Activated naive CD8-positive, alpha-beta T cell treated with anti-CD3 and anti-CD28 coated beads, Interleukin-2, amount 50 U/mL, for 16 hours (primary cell): ENCODE data around the gene OR11G2.
"Not testable (repeated sequence)": the region's sequence is repeated elsewhere in the genome, so short reads cannot be mapped to it uniquely, and the experiment has no call there.

ENCODE experiments used
- DNase-seq: peaks from one replicate; pipeline ENCODE4 v3.0.0-alpha.2; 2020; ENCODE audit warnings: low read depth, low spot score

OR11G2 gene, protein sequence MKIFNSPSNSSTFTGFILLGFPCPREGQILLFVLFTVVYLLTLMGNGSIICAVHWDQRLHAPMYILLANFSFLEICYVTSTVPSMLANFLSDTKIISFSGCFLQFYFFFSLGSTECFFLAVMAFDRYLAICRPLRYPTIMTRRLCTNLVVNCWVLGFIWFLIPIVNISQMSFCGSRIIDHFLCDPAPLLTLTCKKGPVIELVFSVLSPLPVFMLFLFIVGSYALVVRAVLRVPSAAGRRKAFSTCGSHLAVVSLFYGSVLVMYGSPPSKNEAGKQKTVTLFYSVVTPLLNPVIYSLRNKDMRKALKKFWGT

DNA sequence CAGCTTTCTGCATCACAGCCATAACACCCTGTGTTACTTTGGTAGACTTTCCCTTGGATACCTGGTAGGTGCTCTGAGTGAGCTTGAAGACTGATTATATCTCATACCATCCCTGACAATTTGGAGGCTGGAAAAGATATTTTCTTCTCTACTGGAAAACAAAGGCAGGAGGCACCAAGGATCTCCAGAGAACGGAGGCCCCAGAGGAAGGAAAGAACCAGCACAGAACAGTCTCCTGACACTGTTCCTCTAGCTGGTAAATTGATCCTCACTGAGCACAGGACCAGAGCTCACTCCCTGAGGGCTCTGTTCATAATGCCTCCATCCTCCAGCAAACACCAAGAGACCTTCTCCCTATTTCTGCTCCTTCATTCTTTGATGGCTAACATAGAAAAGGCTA is at the start of gene OR11G2:
OR11G2 (plus strand) TSS at position 301 of the 400 bp plus-strand sequence. CDS start 6,542 bp downstream, outside the sequence.
- DNase-seq: no peak

DNA sequence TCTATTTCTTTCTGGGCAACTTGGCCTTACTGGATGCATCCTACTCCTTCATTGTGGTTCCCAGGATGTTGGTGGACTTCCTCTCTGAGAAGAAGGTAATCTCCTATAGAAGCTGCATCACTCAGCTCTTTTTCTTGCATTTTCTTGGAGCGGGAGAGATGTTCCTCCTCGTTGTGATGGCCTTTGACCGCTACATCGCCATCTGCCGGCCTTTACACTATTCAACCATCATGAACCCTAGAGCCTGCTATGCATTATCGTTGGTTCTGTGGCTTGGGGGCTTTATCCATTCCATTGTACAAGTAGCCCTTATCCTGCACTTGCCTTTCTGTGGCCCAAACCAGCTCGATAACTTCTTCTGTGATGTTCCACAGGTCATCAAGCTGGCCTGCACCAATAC is 46.8 kb upstream of the OR11G2 start:
- no peak for DNase-seq

DNA sequence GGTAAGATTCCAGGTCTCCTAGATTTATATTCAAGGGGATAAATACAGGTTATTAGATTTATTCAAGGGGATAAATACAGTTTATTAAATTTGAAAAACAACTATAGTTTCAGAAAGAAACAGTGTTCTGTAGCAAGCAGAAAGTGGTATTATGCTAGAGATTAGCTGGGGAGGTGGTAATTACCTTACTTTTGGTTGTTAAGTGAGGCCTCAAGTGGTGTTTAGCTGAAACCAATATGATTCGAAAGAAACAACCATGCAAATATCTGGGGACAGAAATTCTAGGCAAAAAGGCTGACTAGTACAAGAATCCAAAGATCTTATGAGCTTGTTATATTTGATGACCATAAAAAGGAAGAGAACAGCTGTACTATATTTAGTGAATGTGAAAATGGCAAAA is 45.9 kb upstream of the OR11G2 start:
- no peak for DNase-seq

DNA sequence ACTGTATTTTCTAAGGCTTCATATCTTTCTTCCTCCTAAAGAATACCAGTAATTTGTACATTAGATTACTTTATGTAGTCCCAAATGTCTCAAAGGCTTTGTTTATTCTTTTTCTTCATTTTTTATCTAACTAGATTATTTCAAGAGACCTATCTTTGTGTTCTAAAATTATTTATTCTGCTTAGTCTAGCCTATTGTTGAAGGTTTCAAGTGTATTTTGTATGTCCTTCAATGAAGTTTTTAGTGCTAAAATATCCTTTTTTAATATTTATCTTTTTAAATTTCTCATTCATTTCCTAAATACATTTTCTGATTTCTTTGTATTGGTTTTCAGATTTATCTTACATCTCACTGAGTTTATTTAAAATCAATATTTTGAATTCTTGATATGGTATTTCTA is 26.2 kb upstream of the OR11G2 start:
- DNase-seq: no peak

DNA sequence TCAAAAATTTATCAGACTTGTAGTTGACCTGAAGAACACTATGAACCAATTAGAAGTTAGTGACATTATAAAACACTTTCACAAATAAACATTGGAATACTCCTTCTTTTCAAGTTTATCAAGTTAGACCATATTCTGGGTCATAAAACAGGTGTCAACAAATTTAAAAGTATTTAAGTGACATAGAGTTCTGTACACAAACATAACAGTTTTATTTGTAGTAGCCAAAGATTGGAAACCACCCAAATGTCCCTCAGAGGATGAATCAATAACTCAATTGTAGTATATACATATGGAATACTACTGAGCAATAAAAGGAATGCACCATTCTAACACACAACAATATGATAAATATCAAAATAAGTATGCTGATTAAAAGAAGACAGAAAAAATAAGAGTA is 23.6 kb upstream of the OR11G2 start:
- no peak for DNase-seq

DNA sequence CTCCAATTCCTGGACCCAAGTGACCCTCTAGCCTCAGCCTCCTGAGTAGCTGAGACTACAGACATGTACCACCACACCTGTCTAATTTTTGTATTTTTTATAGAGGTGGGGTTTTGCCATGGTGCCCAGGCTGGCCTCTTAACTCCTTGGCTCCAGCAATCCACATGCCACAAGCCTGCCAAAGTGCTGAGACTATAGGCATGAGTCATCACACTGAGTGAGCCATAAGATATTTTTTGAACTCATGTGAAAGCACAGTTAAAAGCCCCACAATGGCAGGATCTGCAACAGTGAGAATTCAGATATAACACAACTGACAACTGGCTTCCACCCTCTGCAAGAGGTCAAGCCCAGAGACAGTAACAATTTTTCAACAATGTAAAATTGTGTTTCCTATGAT is 20.8 kb upstream of the OR11G2 start:
- not testable (repeated sequence) for DNase-seq

DNA sequence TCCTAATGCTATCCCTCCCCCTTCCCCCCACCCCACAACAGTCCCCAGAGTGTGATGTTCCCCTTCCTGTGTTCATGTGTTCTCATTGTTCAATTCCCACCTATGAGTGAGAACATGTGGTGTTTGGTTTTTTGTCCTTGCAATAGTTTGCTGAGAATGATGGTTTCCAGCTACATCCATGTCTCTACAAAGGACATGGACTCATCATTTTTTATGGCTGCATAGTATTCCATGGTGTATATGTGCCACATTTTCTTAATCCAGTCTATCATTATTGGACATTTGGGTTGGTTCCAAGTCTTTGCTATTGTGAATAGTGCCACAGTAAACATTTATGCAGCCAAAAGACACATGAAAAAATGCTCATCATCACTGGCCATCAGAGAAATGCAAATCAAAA is 16.5 kb upstream of the OR11G2 start:
- DNase-seq: not testable (repeated sequence)

DNA sequence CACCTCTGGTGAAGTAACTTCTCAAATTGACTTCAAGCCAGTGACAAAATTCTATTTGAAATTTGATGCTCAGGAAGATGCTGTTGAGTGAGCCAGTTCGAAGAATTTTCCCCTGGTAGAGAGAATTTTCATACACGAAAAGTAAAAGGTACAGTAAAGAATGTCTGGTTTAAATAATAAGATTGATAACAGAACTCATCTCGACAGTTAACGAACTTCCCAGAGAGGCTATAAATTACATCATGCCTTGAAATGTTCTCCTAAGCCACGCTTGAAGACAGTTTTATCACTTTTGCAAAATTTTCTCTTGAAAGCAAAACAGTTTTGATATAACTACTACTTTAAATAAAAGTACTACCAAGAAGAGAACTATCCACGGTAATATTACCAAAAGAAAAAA is 14.4 kb upstream of the OR11G2 start:
- no peak for DNase-seq

DNA sequence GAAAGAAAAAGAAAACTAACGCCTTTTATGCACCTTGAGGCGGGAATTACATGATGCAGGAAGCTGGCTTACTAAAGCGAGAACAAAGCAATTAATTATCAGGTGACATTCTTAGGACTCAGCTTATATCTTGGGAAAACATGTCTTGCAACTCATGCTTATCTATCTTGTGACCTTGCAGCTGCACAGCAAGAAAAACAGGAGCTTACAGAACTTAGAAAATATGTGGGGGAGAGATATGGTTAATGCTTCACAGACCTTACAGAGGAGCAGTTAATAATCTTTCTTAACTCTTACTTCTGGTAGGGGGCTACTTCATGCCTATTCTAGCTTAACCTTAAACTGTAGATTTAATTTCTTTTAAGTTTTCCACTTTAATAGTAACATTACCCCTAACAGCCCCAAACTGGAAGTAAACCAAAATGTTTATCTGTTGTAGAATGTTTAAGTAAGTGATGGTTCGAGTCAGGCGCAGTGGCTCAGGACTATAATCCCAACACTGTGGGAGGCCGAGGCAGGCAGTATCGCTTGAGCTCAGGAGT is 13.2 kb upstream of the OR11G2 start:
- DNase-seq: no peak

DNA sequence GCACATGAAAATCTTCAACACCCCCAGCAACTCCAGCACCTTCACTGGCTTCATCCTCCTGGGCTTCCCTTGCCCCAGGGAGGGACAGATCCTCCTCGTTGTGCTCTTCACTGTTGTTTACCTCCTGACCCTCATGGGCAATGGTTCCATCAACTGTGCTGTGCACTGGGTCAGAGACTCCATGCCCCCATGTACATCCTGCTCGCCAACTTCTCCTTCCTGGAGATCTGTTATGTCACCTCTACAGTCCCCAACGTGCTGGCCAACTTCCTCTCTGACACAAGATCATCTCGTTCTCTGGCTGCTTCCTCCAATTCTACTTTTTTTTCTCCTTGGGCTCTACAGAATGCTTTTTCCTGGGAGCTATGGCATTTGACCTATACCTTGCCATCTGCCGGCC is 11.5 kb upstream of the OR11G2 start:
- no peak for DNase-seq

DNA sequence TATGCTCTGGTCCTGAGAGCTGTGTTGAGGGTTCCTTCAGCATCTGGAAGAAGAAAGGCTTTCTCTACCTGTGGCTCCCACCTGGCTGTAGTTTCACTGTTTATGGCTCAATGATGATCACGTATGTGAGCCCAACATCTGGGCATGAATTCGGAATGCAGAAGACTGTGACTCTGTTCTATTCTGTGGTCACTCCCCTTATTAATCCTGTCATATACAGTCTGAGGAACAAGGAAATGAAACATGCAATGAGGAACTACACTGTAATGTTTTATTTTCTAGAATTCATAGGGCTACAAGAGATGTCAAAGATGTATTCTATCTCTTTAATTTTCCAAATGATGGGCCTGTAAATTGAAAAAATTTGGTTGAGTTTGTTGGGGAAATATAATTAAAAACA is 10.8 kb upstream of the OR11G2 start:
- DNase-seq: no peak

DNA sequence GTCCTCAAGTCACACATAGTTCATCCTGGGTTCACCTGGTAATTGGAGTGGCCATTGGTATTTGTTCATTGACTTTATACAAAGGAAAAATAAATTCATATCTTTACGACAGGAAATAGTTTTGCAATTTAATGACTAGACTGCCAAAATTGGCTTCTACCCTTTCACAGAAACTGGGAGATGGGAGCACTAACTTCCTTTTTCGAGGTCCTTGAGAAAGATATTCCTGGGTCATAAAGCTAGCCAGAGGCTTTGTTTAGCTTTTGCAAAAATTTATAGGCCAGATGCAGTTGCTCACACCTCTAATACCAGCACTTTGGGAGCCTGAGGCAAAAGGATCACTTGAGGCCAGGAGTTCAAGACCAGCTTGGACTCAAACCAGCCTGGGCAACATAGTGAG is 10.2 kb upstream of the OR11G2 start:
- DNase-seq: no peak

DNA sequence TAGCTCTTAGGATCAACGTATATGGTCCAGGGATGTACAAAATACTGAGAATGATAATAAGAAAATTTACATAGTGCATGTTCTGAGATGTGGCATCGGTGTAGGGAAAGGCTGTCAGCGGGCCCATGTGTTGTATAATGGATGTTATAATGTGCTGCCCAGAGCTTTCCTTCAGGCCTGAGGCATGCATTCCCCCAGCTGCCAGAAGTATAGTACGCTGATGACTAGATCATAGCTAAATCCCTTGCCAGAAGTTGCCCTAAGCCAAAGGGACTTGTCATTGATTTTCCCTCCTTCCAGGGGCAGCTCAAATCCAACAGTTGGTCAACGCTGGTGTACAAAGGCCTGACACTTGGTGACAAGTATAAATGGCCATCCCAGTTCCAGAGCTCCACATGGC is 6.5 kb upstream of the OR11G2 start:
- DNase-seq: no peak

DNA sequence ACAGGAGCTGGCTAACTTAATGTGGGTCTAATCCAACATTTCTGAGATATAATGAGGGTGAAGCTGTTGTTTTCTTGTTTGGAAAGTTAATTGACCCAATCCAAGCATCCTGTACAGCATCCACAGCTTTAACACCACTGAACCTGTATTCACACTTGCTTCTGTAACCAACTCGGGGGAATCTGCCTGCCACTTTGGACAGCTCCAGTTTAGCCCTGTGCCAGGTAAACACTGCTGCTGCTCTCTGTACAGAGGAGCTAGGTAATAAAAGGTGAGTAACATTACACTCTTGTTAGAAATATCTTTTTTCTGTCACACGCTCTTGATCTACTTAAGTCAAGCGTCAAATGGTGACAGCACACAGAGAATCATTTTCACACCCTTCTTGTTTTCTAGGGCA is 700 bp downstream of the OR11G2 start:
- DNase-seq: no peak

DNA sequence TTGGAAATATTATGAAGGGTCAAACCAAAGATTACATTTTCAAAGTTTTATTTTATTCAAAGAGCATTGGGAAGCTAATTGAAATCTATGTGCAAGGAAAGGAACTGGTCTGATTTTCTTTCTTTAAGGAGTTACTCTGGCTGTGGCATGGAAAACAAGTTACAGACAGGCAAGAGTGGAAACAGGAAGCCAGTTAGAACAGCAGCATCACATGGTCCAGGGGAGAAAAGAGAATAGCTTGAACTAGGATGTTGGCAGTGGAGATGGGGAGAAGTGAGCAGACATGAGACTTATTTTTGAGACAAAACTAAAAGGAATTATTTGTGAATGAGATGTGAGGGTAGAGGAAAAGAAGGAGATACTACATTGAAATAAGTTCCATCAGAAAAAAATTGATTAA is 3.4 kb downstream of the OR11G2 start:
- no peak for DNase-seq

DNA sequence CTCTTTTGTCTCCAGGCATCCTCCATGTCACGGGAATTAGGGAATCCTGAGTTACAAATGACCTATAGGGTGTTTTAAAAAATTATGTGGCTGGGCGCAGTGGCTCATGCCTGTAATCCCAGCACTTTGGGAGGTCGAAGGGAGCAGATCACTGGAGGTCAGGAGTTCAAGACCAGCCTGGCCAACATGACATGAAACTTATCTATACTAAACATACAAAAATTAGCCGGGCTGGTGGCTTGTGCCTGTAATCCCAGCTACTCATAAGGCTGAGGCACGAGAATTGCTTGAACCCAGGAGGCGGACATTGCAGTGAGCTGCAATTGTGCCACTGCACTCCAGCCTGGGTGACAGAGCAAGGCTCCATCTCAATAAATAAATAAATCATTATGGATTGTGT is 4.5 kb downstream of the OR11G2 start:
- DNase-seq: not testable (repeated sequence)

DNA sequence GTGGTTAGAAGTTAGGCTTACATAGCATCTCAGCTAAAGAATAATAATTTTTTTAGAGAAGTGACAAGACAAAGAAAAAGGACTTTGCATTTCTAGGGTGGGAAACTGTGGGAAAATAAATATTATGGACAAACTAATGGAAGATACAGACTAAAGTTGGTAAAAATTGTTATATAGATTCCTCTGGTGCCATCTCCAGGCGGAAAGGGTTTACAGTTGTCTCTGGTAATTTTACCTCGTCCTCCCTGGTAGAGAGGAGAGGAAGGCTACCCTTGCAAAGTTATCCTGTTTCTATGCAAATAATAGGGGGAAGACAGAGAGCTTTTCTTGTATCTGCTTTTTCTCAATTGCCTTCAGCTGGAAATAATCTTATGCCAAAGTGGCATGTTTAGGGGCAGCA is 5.2 kb downstream of the OR11G2 start:
- no peak for DNase-seq

DNA sequence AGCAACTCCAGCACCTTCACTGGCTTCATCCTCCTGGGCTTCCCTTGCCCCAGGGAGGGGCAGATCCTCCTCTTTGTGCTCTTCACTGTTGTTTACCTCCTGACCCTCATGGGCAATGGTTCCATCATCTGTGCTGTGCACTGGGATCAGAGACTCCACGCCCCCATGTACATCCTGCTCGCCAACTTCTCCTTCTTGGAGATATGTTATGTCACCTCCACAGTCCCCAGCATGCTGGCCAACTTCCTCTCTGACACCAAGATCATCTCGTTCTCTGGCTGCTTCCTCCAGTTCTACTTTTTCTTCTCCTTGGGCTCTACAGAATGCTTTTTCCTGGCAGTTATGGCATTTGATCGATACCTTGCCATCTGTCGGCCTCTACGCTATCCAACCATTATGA is 6.8 kb downstream of the OR11G2 start:
- no peak for DNase-seq

DNA sequence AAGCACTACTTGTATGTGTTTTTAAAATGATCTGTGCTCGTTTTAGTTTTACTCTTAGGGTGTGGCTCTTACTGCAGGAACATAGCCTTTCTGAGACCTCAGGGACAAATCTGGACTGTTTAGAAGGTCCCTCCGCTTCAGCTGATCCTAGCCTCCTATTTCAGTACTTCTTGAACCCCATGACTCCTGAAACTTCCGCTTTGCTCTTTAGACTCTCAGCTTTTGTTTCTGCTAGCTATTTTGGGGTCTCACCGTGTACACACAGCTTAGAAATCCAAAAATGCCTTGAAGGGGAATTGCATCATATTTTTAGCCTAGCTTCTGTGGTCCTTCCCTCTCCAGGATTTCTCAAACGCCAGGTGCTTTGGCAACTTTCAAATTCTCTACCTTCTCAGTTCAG is 8.3 kb downstream of the OR11G2 start:
- DNase-seq: no peak

DNA sequence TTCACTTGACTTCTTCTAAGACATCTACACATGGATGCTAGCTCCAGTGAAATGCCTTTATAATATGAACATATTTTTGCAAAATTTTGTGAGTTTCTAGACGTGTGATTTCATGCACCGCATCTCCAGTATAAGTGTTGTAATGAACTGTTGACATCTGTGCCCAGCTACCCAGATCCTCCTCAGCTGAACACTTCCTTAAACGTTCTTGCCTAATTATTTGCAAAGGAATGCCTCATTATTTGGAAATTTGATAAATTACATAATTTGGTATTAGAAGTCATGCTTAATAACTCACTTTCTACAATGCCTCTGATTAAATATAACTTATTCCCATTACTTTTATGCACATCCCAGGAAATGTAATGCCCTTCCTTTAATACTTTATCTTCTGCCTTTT is 14.0 kb downstream of the OR11G2 start:
- no peak for DNase-seq

DNA sequence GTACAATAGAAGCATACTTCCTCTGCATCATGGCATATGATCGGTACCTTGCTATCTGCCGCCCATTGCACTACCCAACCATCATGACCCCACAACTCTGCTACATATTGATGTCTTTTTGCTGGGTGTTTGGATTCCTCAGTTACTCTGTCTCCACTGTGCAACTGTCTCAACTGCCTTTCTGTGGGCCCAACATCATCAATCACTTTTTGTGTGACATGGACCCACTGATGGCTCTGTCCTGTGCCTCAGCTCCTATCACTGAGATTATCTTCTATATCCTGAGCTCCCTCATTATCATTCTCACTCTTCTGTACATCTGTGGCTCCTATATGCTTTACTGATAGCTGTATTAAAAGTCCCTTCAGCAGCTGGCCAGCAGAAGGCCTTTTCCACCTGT is 18.9 kb downstream of the OR11G2 start:
- no peak for DNase-seq

DNA sequence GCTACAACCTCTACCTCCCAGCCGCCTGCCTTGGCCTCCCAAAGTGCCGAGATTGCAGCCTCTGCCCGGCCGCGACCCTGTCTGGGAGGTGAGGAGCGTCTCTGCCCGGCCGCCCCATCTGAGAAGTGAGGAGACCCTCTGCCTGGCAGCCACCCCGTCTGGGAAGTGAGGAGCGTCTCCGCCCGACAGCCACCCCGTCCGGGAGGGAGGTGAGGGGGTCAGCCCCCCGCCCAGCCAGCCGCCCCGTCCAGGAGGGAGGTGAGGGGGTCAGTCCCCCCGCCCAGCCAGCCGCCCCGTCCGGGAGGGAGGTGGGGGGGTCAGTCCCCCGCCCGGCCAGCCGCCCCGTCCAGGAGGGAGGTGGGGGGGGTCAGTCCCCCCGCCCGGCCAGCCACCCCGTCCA is 21.7 kb downstream of the OR11G2 start:
- not testable (repeated sequence) for DNase-seq

DNA sequence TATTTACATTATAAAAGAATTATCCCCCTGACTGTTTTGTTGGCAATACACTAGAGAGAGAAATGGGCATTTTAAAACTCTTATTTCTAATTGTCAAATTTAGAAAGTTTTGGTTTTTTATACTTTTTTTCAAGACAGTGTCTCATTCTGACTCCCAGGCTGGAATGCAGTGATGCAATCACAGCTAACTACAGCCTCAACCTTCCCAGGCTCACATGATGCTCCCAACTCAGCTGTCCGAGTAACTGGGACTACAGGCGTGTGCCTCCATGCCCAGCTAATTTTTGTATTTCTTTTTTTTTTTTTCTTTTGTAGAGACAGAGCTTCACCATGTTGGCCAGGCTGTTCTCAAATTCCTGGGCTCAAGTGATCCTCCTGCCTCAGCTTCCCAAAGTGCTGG is 24.5 kb downstream of the OR11G2 start:
- DNase-seq: no peak

DNA sequence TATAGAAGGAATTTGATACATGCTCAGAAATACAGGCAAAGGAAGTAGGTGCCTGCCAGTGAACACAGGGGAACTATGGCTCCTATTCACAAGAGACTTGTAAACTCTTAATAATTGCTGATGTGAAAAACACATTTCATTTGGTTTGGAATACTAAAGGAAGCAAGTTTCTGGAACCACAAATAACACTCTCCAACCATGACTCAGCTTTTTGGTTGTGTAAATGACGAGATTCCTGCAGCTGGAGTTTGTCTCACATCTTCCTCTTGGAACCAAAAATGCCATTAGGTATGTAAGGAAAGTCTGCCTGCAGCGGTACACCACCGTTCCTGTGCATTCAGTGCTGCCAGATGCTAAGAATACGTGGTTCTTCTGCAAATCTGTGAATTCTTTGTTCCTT is 28.3 kb downstream of the OR11G2 start:
- DNase-seq: no peak
